ENCODE results near the gene HSD17B12.

The HSD17B12 gene

GRCh38 chr11:43861141-43861540 lies 180.6 kb downstream of the HSD17B12 start:
- no peak for DNase-seq (ENCODE audit: low read depth in 1 of 2, low spot score in 1 of 2)

- no peak for DNase-seq (ENCODE audit: low read depth in 1 of 2, low spot score in 1 of 2)
These were observed 186.0 kb downstream of the HSD17B12 start for GRCh38 chr11:43866520-43866919.

- DNase-seq (ENCODE audit: low read depth in 1 of 2, low spot score in 1 of 2) = no peak
These were observed 186.4 kb downstream of the HSD17B12 start for GRCh38 chr11:43866969-43867368.

GRCh38 chr11:43868852-43869567 lies 188.5 kb downstream of the HSD17B12 start:
- DNase-seq (ENCODE audit: low read depth in 1 of 2, low spot score in 1 of 2) = no peak

DNA sequence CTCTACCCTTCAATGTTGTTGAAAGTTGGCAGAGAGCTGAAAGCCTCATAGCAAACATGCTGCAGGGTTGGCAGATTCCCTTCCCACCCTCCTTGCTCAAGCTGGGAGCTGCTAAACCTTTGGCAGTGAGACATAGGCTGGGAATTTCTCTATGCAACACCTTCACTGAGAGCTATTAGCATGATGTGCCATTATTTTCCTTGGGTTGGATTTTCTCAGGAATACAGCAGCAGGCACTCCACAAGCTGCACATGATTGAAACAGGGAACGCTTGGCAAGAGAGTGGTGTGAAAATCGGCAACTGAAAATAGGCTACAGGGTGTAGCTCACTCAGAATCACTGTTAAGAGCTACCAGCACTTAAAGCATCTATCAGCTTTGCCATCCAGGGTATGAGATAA lies 190.5 kb downstream of the HSD17B12 start:
- no peak for DNase-seq (ENCODE audit: low read depth in 1 of 2, low spot score in 1 of 2)

DNA sequence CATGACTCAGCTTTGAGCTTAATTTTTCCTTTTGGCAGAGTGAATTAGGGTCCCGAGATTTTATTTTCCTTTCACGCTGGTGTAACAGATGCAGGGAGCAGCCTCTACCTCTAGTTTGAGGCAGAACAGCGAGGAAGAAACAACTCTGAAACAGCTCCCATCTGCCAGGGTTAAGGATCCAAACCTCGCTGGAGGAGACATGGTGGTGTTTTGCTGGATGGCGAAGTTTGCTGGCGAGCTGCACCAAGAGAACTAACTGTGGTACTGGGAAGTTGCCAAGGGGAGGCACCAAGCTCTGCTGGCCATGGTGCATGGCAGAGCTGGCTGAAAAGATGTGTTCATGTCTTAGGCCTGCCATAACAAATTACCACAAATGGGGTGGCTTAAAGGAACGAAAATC lies 192.5 kb downstream of the HSD17B12 start:
- DNase-seq (ENCODE audit: low read depth in 1 of 2, low spot score in 1 of 2) = no peak

- no peak for DNase-seq (ENCODE audit: low read depth in 1 of 2, low spot score in 1 of 2)
These were observed 193.5 kb downstream of the HSD17B12 start for GRCh38 chr11:43874078-43874477.

DNA sequence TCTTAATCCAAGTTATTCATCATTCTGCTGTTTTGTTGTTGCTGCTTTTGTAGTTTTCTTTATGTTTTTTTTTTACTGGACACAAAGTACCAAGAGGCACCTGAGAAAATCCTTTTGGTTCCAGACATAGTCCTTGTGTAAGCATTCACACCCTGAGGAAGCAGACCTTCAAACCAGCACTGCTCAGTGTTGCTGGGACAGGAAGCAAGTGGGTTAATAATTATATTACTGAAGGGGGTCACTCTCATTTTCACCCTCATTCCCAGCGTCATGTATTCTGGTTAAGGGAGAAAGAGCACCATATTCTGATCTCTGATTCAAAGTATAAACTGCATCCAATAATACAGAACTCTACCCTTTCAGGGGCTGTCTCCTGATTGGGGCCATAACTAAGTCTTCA lies 194.2 kb downstream of the HSD17B12 start:
- DNase-seq (ENCODE audit: low read depth in 1 of 2, low spot score in 1 of 2) = no peak

GRCh38 chr11:43879789-43880639 lies 199.5 kb downstream of the HSD17B12 start:
- no peak for DNase-seq (ENCODE audit: low read depth in 1 of 2, low spot score in 1 of 2)

DNA sequence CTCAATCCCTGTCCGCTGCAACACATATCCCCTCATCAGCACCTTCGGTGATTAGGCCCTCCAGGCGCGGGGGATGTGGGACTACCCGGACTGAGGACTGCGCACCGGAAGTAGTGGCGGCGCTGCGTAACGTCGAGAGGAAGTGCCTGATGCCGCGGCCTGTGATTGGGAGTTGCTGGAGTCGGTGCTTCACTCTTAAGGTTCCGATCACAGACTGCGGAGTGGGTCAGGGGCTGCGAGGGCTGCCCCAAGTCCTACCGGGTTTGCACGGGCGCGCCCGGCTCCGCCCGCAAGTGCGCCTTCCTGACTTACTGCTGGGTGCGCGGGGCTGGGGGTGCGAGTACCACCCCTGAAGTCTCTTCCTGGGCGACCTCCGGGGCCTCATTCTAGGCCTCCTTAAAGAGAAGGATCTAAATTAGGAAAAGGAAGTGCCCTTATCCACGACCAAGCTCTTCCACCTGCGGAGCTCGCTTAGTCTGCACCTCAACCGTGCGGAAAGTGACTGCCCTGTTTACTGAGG lies 200.2 kb downstream of the HSD17B12 start, which contains the start of gene ALKBH3:
Gene ALKBH3, plus strand, starts transcription at position 192 of the 520 bp plus-strand sequence. CDS start 1,822 bp downstream, outside the sequence.
- peak; percentile 80 to 85 for DNase-seq (ENCODE audit: low read depth in 1 of 2, low spot score in 1 of 2)

DNA sequence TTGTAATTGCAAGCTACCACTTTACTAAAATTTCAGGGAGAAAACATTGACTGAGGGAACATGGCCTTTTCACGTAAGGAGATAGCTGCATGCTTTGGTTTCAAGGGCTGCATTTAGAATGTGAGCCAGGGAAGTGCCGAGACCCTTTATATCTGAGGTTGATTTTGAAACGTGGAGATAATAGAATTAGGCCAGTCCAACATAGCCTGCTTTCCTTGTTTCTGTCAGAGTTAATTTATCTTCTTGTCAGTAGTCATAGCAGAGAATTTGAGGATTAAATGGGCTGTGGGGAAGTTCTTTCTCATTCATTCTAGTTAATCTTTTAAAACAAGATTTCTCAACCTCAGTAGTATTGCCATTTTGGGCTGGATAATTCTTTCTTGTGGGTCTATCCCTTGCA lies 212.3 kb downstream of the HSD17B12 start:
- no peak for DNase-seq (ENCODE audit: low read depth in 1 of 2, low spot score in 1 of 2)

- DNase-seq (ENCODE audit: low read depth in 1 of 2, low spot score in 1 of 2) = no peak
These were observed 214.0 kb downstream of the HSD17B12 start for GRCh38 chr11:43894546-43894945.

GRCh38 chr11:43895601-43896000 lies 215.1 kb downstream of the HSD17B12 start:
- no peak for DNase-seq (ENCODE audit: low read depth in 1 of 2, low spot score in 1 of 2)

DNA sequence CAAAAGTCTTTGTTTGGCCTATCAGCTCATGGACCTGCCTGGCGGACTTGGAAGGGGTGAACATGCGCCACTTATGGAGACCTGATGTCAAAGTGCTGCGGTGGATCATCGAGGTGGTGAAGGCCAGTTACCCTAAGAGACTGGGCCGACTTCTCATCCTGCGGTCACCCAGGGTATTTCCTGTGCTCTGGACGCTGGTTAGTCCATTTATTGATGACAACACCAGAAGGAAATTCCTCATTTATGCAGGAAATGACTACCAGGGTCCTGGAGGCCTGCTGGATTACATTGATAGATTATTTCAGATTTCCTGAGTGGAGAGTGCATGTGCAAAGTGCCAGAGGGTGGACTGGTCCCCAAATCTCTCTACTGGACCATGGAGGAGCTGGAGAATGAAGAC lies 218.0 kb downstream of the HSD17B12 start:
- no peak for DNase-seq (ENCODE audit: low read depth in 1 of 2, low spot score in 1 of 2)

DNA sequence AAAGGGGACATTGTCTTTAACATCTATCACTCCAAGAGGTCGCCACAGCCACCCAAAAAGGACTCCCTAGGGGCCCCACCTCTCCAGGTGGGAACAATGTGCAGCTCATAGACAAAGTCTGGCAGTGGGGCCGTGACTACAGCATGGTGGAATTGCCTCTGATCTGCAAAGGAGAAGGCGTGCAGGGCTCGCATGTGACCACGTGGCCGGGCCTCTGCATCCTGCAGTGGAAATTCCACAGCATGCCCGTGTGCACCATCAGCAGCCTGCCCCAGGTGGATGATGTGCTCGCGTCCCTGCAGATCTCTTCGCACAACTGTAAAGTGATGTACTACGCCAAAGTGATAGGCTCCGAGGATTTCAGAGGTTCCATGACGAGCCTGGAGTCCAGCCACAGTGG lies 218.6 kb downstream of the HSD17B12 start:
- DNase-seq (ENCODE audit: low read depth in 1 of 2, low spot score in 1 of 2) = no peak

- no peak for DNase-seq (ENCODE audit: low read depth in 1 of 2, low spot score in 1 of 2)
These were observed 221.0 kb downstream of the HSD17B12 start for GRCh38 chr11:43901551-43901950.

GRCh38 chr11:43903078-43903477 lies 222.5 kb downstream of the HSD17B12 start:
- DNase-seq (ENCODE audit: low read depth in 1 of 2, low spot score in 1 of 2) = no peak

GRCh38 chr11:43903969-43904368 lies 223.4 kb downstream of the HSD17B12 start:
- DNase-seq (ENCODE audit: low read depth in 1 of 2, low spot score in 1 of 2) = no peak

DNA sequence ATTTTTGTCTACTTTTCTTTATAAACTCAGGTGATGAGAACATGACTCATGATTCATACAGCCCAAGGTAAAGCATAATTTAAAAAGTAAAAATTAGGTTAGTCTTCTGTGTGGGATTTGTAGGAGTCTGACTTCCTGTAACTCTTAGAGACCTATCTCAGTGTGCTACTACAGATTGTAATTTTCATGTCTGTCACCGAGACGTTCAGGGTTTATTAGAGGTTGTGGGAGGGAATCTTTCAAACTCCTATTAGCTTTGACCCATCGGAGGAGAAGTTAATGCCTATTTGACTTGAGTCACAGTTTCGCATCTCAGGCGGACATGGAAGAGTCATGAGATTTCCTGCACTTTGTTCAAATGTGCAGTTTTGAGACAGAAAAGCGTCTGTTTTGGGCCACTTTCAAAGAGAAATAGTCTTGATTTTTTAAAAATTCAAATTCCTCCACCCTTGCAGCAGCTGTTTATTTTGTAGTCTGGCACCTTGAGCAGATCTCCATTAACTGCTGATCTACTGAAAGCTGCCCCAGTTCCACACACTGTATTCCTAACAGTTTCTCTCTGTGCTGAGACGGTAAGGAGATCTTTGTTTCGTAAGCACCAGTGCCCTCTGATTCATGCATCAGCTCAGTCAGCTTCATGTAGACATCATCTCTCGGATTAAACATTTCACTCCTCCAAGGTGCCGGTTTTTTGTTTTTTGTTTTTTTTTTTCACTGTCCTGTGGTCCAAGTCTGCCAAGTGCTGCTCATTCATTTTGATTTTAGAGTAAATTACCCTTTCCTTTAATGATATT lies 224.4 kb downstream of the HSD17B12 start:
- DNase-seq (ENCODE audit: low read depth in 1 of 2, low spot score in 1 of 2) = no peak

- no peak for DNase-seq (ENCODE audit: low read depth in 1 of 2, low spot score in 1 of 2)
These were observed 225.3 kb downstream of the HSD17B12 start for GRCh38 chr11:43905813-43906241.
